Measurements from ENCODE around the gene RPS19BP1.

The RPS19BP1 gene

GRCh38 chr22:39514373-39514973, 18.1 kb downstream of the RPS19BP1 start:
- H2BK12ac ChIP-seq (ENCODE audit: low read length in 2 of 2) = no peak overlapping the region
- H3K27me3 ChIP-seq (ENCODE audit: control insufficient read depth in 1 of 2, insufficient read depth in 1 of 2, low read length in 2 of 2) = no peaks in the 10 kb centered on the region
- peaks cover 60 to 80% of the 10 kb centered on the region in 2 experiments for H3K36me3 ChIP-seq (ENCODE audit: control insufficient read depth in 1 of 2, insufficient read depth in 2 of 2, low read depth in 1 of 2, low read length in 2 of 2)
- no peak overlapping the region for H3K14ac ChIP-seq (ENCODE audit: low read length in 2 of 2)
- peaks cover 6% of the 10 kb centered on the region for H3K4me1 ChIP-seq (ENCODE audit: control insufficient read depth, insufficient read depth, low read depth, low read length)
- 53% methylated on average over 8 of the region's 8 CpGs for WGBS
- no peak overlapping the region for H3K4me2 ChIP-seq (ENCODE audit: low read length, poor library complexity, severe bottlenecking)
- H3K27ac ChIP-seq (ENCODE audit: low read length, poor library complexity, severe bottlenecking) = no peak overlapping the region
- H3K79me1 ChIP-seq (replicated peaks; ENCODE audit: low read length, poor library complexity, severe bottlenecking) = peaks cover 49% of the 10 kb centered on the region
- no peak overlapping the region for H2BK15ac ChIP-seq (ENCODE audit: low read depth, poor library complexity, severe bottlenecking)
- no peak overlapping the region for H3K4ac ChIP-seq (ENCODE audit: low read depth in 1 of 2, low read length in 2 of 2)
- no peak overlapping the region for H4K91ac ChIP-seq (ENCODE audit: low read length)
- peak overlapping the region; percentile 27 for H3K9ac ChIP-seq (ENCODE audit: low read length)
- no peak overlapping the region for H2BK120ac ChIP-seq (ENCODE audit: low read depth, low read length)
- H2AFZ ChIP-seq (ENCODE audit: low read depth, low read length) = no peak overlapping the region
- no peak overlapping the region for H3K4me3 ChIP-seq (ENCODE audit: insufficient read depth in 1 of 2, low read depth in 1 of 2, low read length in 2 of 2)
- DNase-seq = no peak
- H2AK5ac ChIP-seq (ENCODE audit: low read length, severe bottlenecking) = no peak overlapping the region
- no peak overlapping the region for H3K23ac ChIP-seq (ENCODE audit: low read length in 2 of 2)
- no peaks in the 10 kb centered on the region for H3K9me3 ChIP-seq (ENCODE audit: control insufficient read depth, low read length)
- no peak overlapping the region for H3K18ac ChIP-seq (ENCODE audit: low read depth in 1 of 2, low read length in 2 of 2)
- no peak overlapping the region for H4K8ac ChIP-seq (ENCODE audit: low read length)
- no peak overlapping the region for H2BK5ac ChIP-seq (ENCODE audit: low read depth, low read length, poor library complexity, severe bottlenecking)

DNA sequence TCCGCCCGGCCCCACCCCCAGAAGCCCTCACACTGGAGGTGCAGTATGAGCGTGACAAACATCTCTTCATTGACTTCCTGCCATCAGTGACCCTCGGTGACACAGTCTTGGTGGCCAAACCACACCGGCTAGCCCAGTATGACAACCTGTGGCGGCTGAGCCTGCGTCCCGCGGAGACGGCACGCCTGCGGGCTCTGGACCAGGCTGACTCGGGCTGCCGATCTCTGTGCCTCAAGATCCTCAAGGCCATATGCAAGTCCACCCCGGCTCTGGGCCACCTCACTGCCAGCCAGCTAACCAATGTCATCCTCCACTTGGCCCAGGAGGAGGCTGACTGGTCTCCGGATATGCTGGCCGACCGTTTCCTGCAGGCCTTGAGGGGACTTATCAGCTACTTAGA, 18.8 kb downstream of the RPS19BP1 start:
- no peak overlapping the region for H3K4ac ChIP-seq (ENCODE audit: low read depth in 1 of 2, low read length in 2 of 2)
- H2BK15ac ChIP-seq (ENCODE audit: low read depth, poor library complexity, severe bottlenecking) = no peak overlapping the region
- no peak overlapping the region for H2AFZ ChIP-seq (ENCODE audit: low read depth, low read length)
- H3K36me3 ChIP-seq (ENCODE audit: control insufficient read depth in 1 of 2, insufficient read depth in 2 of 2, low read depth in 1 of 2, low read length in 2 of 2) = peaks cover 65 to 86% of the 10 kb centered on the region in 2 experiments
- no peak overlapping the region for H3K4me3 ChIP-seq (ENCODE audit: insufficient read depth in 1 of 2, low read depth in 1 of 2, low read length in 2 of 2)
- no peak overlapping the region for H3K27ac ChIP-seq (ENCODE audit: low read length, poor library complexity, severe bottlenecking)
- no peaks in the 10 kb centered on the region for H3K27me3 ChIP-seq (ENCODE audit: control insufficient read depth in 1 of 2, insufficient read depth in 1 of 2, low read length in 2 of 2)
- H3K14ac ChIP-seq (ENCODE audit: low read length in 2 of 2) = no peak overlapping the region
- H3K4me2 ChIP-seq (ENCODE audit: low read length, poor library complexity, severe bottlenecking) = no peak overlapping the region
- no peaks in the 10 kb centered on the region for H3K9me3 ChIP-seq (ENCODE audit: control insufficient read depth, low read length)
- 95% methylated on average over 18 of the region's 18 CpGs for WGBS
- H3K4me1 ChIP-seq (ENCODE audit: control insufficient read depth, insufficient read depth, low read depth, low read length) = peaks cover 2% of the 10 kb centered on the region
- no peak overlapping the region for H3K23ac ChIP-seq (ENCODE audit: low read length in 2 of 2)
- no peak overlapping the region for H2BK120ac ChIP-seq (ENCODE audit: low read depth, low read length)
- H2BK5ac ChIP-seq (ENCODE audit: low read depth, low read length, poor library complexity, severe bottlenecking) = no peak overlapping the region
- no peak overlapping the region for H2BK12ac ChIP-seq (ENCODE audit: low read length in 2 of 2)
- H3K18ac ChIP-seq (ENCODE audit: low read depth in 1 of 2, low read length in 2 of 2) = no peak overlapping the region
- no peak overlapping the region for H3K9ac ChIP-seq (ENCODE audit: low read length)
- H3K79me1 ChIP-seq (replicated peaks; ENCODE audit: low read length, poor library complexity, severe bottlenecking) = peaks cover 54% of the 10 kb centered on the region
- DNase-seq = no peak
- H4K91ac ChIP-seq (ENCODE audit: low read length) = no peak overlapping the region
- no peak overlapping the region for H4K8ac ChIP-seq (ENCODE audit: low read length)
- H2AK5ac ChIP-seq (ENCODE audit: low read length, severe bottlenecking) = no peak overlapping the region

- Histone ChIP-seq H3K36me3 (ENCODE audit: control insufficient read depth in 1 of 2, insufficient read depth in 2 of 2, low read depth in 1 of 2, low read length in 2 of 2) (peaks cover 73 to 91% of the 10 kb centered on the region in 2 experiments), H3K4me3 (ENCODE audit: insufficient read depth in 1 of 2, low read depth in 1 of 2, low read length in 2 of 2) (no peak overlapping the region), H3K14ac (ENCODE audit: low read length in 2 of 2) (no peak overlapping the region), H2BK15ac (ENCODE audit: low read depth, poor library complexity, severe bottlenecking) (no peak overlapping the region), H2BK5ac (ENCODE audit: low read depth, low read length, poor library complexity, severe bottlenecking) (no peak overlapping the region), H2BK120ac (ENCODE audit: low read depth, low read length) (no peak overlapping the region), H2AK5ac (ENCODE audit: low read length, severe bottlenecking) (no peak overlapping the region), H3K27ac (ENCODE audit: low read length, poor library complexity, severe bottlenecking) (no peak overlapping the region), H4K91ac (ENCODE audit: low read length) (no peak overlapping the region), H3K27me3 (ENCODE audit: control insufficient read depth in 1 of 2, insufficient read depth in 1 of 2, low read length in 2 of 2) (no peaks in the 10 kb centered on the region), H2BK12ac (ENCODE audit: low read length in 2 of 2) (no peak overlapping the region), H4K8ac (ENCODE audit: low read length) (no peak overlapping the region), H3K4me1 (ENCODE audit: control insufficient read depth, insufficient read depth, low read depth, low read length) (no peaks in the 10 kb centered on the region), H3K23ac (ENCODE audit: low read length in 2 of 2) (no peak overlapping the region), H3K79me1 (replicated peaks; ENCODE audit: low read length, poor library complexity, severe bottlenecking) (peaks cover 53% of the 10 kb centered on the region), H3K18ac (ENCODE audit: low read depth in 1 of 2, low read length in 2 of 2) (no peak overlapping the region), H2AFZ (ENCODE audit: low read depth, low read length) (no peak overlapping the region), H3K4ac (ENCODE audit: low read depth in 1 of 2, low read length in 2 of 2) (no peak overlapping the region), H3K4me2 (ENCODE audit: low read length, poor library complexity, severe bottlenecking) (no peak overlapping the region), H3K9me3 (ENCODE audit: control insufficient read depth, low read length) (no peaks in the 10 kb centered on the region), H3K9ac (ENCODE audit: low read length) (no peak overlapping the region)
- DNase-seq = no peak
- 97% methylated on average over 10 of the region's 10 CpGs for WGBS
Observed at GRCh38 chr22:39512026-39512425, 20.5 kb downstream of the RPS19BP1 start.

GRCh38 chr22:39511226-39511625, 21.3 kb downstream of the RPS19BP1 start:
- DNase-seq = no peak
- peak overlapping the region; percentile 4 for H4K8ac ChIP-seq (ENCODE audit: low read length)
- peak overlapping the region in 1 of 2 experiments; percentile 36 for H3K4me3 ChIP-seq (ENCODE audit: insufficient read depth in 1 of 2, low read depth in 1 of 2, low read length in 2 of 2)
- no peak overlapping the region for H2BK15ac ChIP-seq (ENCODE audit: low read depth, poor library complexity, severe bottlenecking)
- no peak overlapping the region for H3K14ac ChIP-seq (ENCODE audit: low read length in 2 of 2)
- WGBS = 97% methylated on average over 11 of the region's 13 CpGs
- no peak overlapping the region for H2AFZ ChIP-seq (ENCODE audit: low read depth, low read length)
- H3K79me1 ChIP-seq (replicated peaks; ENCODE audit: low read length, poor library complexity, severe bottlenecking) = peaks cover 54% of the 10 kb centered on the region
- no peak overlapping the region for H2BK12ac ChIP-seq (ENCODE audit: low read length in 2 of 2)
- no peak overlapping the region for H3K9ac ChIP-seq (ENCODE audit: low read length)
- H2AK5ac ChIP-seq (ENCODE audit: low read length, severe bottlenecking) = no peak overlapping the region
- no peaks in the 10 kb centered on the region for H3K27me3 ChIP-seq (ENCODE audit: control insufficient read depth in 1 of 2, insufficient read depth in 1 of 2, low read length in 2 of 2)
- H3K27ac ChIP-seq (ENCODE audit: low read length, poor library complexity, severe bottlenecking) = no peak overlapping the region
- H3K4me2 ChIP-seq (ENCODE audit: low read length, poor library complexity, severe bottlenecking) = no peak overlapping the region
- no peak overlapping the region for H2BK5ac ChIP-seq (ENCODE audit: low read depth, low read length, poor library complexity, severe bottlenecking)
- no peak overlapping the region for H3K4ac ChIP-seq (ENCODE audit: low read depth in 1 of 2, low read length in 2 of 2)
- no peak overlapping the region for H4K91ac ChIP-seq (ENCODE audit: low read length)
- H3K23ac ChIP-seq (ENCODE audit: low read length in 2 of 2) = no peak overlapping the region
- peaks cover 74 to 93% of the 10 kb centered on the region in 2 experiments for H3K36me3 ChIP-seq (ENCODE audit: control insufficient read depth in 1 of 2, insufficient read depth in 2 of 2, low read depth in 1 of 2, low read length in 2 of 2)
- no peak overlapping the region for H2BK120ac ChIP-seq (ENCODE audit: low read depth, low read length)
- H3K9me3 ChIP-seq (ENCODE audit: control insufficient read depth, low read length) = no peaks in the 10 kb centered on the region
- no peaks in the 10 kb centered on the region for H3K4me1 ChIP-seq (ENCODE audit: control insufficient read depth, insufficient read depth, low read depth, low read length)
- no peak overlapping the region for H3K18ac ChIP-seq (ENCODE audit: low read depth in 1 of 2, low read length in 2 of 2)

All from mesenchymal stem cell (in vitro differentiated cells and primary cell).